ENCODE measurements around the gene USP12. TPM values are rescaled to one million over a fixed set of nuclear protein-coding genes. Genes with fewer than 3 reads are reported as not detected.

Gene USP12
- total RNA-seq, 3 donors from 2014 or later (not counting 1 experiment from before 2014, with no cell fraction given): 44.3 to 55.3 (median 50.9) TPM

- Mint-ChIP-seq H3K9me3 (peaks cover 2 to 4% of the 10 kb centered on the region in 2 donors), H3K4me1 (peaks cover 64 to 68% of the 10 kb centered on the region in 2 donors)
- H3K27me3 ChIP-seq (ENCODE audit: control insufficient read depth, insufficient read depth, low read length): no peaks in the 10 kb centered on the region
Observed at GRCh38 chr13:27122036-27122435, 49.6 kb downstream of the USP12 start.

GRCh38 chr13:27120811-27121210, 50.8 kb downstream of the USP12 start:
- DNase-seq (no peak), ATAC-seq (no peak)
- no peak overlapping the region for H3K27ac ChIP-seq (ENCODE audit: low read length)
- TF ChIP-seq, protein P1, sequence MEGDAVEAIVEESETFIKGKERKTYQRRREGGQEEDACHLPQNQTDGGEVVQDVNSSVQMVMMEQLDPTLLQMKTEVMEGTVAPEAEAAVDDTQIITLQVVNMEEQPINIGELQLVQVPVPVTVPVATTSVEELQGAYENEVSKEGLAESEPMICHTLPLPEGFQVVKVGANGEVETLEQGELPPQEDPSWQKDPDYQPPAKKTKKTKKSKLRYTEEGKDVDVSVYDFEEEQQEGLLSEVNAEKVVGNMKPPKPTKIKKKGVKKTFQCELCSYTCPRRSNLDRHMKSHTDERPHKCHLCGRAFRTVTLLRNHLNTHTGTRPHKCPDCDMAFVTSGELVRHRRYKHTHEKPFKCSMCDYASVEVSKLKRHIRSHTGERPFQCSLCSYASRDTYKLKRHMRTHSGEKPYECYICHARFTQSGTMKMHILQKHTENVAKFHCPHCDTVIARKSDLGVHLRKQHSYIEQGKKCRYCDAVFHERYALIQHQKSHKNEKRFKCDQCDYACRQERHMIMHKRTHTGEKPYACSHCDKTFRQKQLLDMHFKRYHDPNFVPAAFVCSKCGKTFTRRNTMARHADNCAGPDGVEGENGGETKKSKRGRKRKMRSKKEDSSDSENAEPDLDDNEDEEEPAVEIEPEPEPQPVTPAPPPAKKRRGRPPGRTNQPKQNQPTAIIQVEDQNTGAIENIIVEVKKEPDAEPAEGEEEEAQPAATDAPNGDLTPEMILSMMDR (IDR thresholded peaks at IDR 0.05): no peak
- peaks cover under 1% of the 10 kb centered on the region for H3K36me3 ChIP-seq (ENCODE audit: control insufficient read depth, insufficient read depth, low read length)
- Mint-ChIP-seq H3K4me3 (no peak overlapping the region), H3K9me3 (peaks cover 2 to 4% of the 10 kb centered on the region in 2 donors), H3K4me1 (peaks cover 53 to 57% of the 10 kb centered on the region in 2 donors), H3K36me3 (no peaks in the 10 kb centered on the region), H3K27ac (peak overlapping the region; percentile 24 to 35), H3K27me3 (ENCODE audit: low read depth in 2 of 2) (no peaks in the 10 kb centered on the region)
- 67% methylated on average over 3 of the region's 3 CpGs for WGBS (ENCODE audit: insufficient coverage)
- no peak overlapping the region for H3K4me3 ChIP-seq (ENCODE audit: low read length)
- peaks cover 4% of the 10 kb centered on the region for H3K4me1 ChIP-seq (ENCODE audit: control insufficient read depth, insufficient read depth, low read length)
- intact Hi-C loops (cut with micrococcal nuclease): no loop called here
- H3K27me3 ChIP-seq (ENCODE audit: control insufficient read depth, insufficient read depth, low read length): no peaks in the 10 kb centered on the region
- H3K9me3 ChIP-seq (ENCODE audit: control insufficient read depth, insufficient read depth, low read length): no peaks in the 10 kb centered on the region

More at GRCh38 chr13:27122036-27122435, 49.6 kb downstream of the USP12 start:
- no peaks in the 10 kb centered on the region for H3K27me3 Mint-ChIP-seq (ENCODE audit: low read depth in 2 of 2)
- H3K4me3 Mint-ChIP-seq: no peak overlapping the region
- ATAC-seq: no peak
- no peak for DNase-seq
- no peaks in the 10 kb centered on the region for H3K36me3 Mint-ChIP-seq
- Histone ChIP-seq H3K4me1 (ENCODE audit: control insufficient read depth, insufficient read depth, low read length) (peaks cover 11% of the 10 kb centered on the region), H3K27ac (ENCODE audit: low read length) (no peak overlapping the region), H3K9me3 (ENCODE audit: control insufficient read depth, insufficient read depth, low read length) (no peaks in the 10 kb centered on the region), H3K36me3 (ENCODE audit: control insufficient read depth, insufficient read depth, low read length) (no peaks in the 10 kb centered on the region), H3K4me3 (ENCODE audit: low read length) (no peak overlapping the region)
- TF ChIP-seq, protein P1 (IDR thresholded peaks at IDR 0.05): no peak
- WGBS (ENCODE audit: insufficient coverage): 93% methylated on average over 7 of the region's 7 CpGs
- intact Hi-C loops (cut with micrococcal nuclease): no loop called here
- H3K27ac Mint-ChIP-seq: no peak overlapping the region

GRCh38 chr13:27120011-27120410, 51.6 kb downstream of the USP12 start:
- Mint-ChIP-seq H3K9me3 (peaks cover 2 to 4% of the 10 kb centered on the region in 2 donors), H3K36me3 (no peaks in the 10 kb centered on the region), H3K4me3 (no peak overlapping the region), H3K27ac (no peak overlapping the region), H3K4me1 (peaks cover 47 to 50% of the 10 kb centered on the region in 2 donors), H3K27me3 (ENCODE audit: low read depth in 2 of 2) (no peaks in the 10 kb centered on the region)
- H3K36me3 ChIP-seq (ENCODE audit: control insufficient read depth, insufficient read depth, low read length): peaks cover 5% of the 10 kb centered on the region
- H3K27ac ChIP-seq (ENCODE audit: low read length): no peak overlapping the region
- WGBS (ENCODE audit: insufficient coverage): 100% methylated on average over 2 of the region's 3 CpGs
- TF ChIP-seq, protein P1 (IDR thresholded peaks at IDR 0.05): no peak
- H3K4me3 ChIP-seq (ENCODE audit: low read length): no peak overlapping the region
- intact Hi-C loops (cut with micrococcal nuclease): no loop called here
- DNase-seq (no peak), ATAC-seq (no peak)
- no peaks in the 10 kb centered on the region for H3K27me3 ChIP-seq (ENCODE audit: control insufficient read depth, insufficient read depth, low read length)
- no peaks in the 10 kb centered on the region for H3K9me3 ChIP-seq (ENCODE audit: control insufficient read depth, insufficient read depth, low read length)
- no peaks in the 10 kb centered on the region for H3K4me1 ChIP-seq (ENCODE audit: control insufficient read depth, insufficient read depth, low read length)

DNA sequence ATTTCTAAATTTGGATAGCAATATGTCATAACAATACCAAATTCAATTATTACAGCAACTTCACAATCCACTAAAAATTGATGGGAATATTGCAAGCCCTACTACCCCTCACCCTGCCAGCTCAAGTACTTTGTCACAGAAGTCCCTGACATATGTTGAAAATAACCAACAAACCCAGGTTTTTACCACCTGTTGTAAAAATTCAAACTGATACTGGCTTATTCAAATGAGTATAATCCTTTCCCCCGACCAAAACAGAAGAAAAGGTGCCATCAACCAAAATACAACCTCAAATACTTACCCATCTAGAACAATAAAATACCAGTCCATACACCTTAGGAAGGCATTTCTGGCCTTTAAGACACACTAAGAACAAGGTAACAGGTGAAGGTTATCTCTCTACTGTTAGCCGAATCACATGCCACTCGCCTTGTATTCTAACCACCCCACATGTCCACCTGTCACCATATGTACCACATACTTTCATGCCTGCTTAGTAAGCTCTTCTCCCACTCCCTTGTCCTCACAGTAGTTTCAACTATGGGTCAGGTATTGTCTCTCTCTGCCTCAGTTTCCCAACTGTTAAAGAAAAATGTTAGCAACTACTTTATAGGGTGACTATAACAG, 53.1 kb downstream of the USP12 start:
- H3K27me3 ChIP-seq (ENCODE audit: control insufficient read depth, insufficient read depth, low read length): no peaks in the 10 kb centered on the region
- 90% methylated on average over 3 of the region's 3 CpGs for WGBS (ENCODE audit: insufficient coverage)
- TF ChIP-seq, protein P1 (IDR thresholded peaks at IDR 0.05): no peak
- no peak for ATAC-seq
- H3K36me3 ChIP-seq (ENCODE audit: control insufficient read depth, insufficient read depth, low read length): peaks cover 5% of the 10 kb centered on the region
- Mint-ChIP-seq H3K9me3 (peaks cover under 1 to 2% of the 10 kb centered on the region in 2 donors), H3K36me3 (no peaks in the 10 kb centered on the region), H3K4me1 (peaks cover 38 to 42% of the 10 kb centered on the region in 2 donors), H3K27ac (no peak overlapping the region), H3K4me3 (no peak overlapping the region), H3K27me3 (ENCODE audit: low read depth in 2 of 2) (no peaks in the 10 kb centered on the region)
- no peak overlapping the region for H3K27ac ChIP-seq (ENCODE audit: low read length)
- intact Hi-C loops (cut with micrococcal nuclease): no loop called here
- no peak for DNase-seq
- no peaks in the 10 kb centered on the region for H3K9me3 ChIP-seq (ENCODE audit: control insufficient read depth, insufficient read depth, low read length)
- no peak overlapping the region for H3K4me3 ChIP-seq (ENCODE audit: low read length)
- no peaks in the 10 kb centered on the region for H3K4me1 ChIP-seq (ENCODE audit: control insufficient read depth, insufficient read depth, low read length)

All from natural killer cell (primary cell).